A673 (cell line): Measurements from ENCODE around the gene TMEM171. TPM values are rescaled to one million over a fixed set of nuclear protein-coding genes. Genes with fewer than 3 reads are reported as not detected.
A peak's percentile ranks its signal among the peaks of the same experiment; 100 is the strongest.

Experiments
- BruUV-seq: library from RNA; stranded (reverse); fragments of 400-500 nt; replicated peaks from 2 replicates; lab custom pipeline; 2021; lab: Mats Ljungman, UMichigan
- CTCF ChIA-PET: fragments of 300-600 bp; sonication (Branson Sonifier 250); formaldehyde crosslinking; loops from one replicate; lab custom pipeline; 2022; ENCODE audit warnings: antibody characterized with exemption; lab: Charles Lee
- POLR2A ChIA-PET: fragments of 300-600 bp; sonication (Branson Sonifier 250); formaldehyde crosslinking; loops from one replicate; lab custom pipeline; 2022; ENCODE audit warnings: antibody characterized with exemption; ENCODE audit not compliant: low non-redundant PET; lab: Charles Lee
- DNase-seq: peaks from one replicate; pipeline ENCODE4 v3.0.0-alpha.2; 2015; ENCODE audit warnings: low spot score
- H3K27ac ChIP-seq: fragments of 200-600 bp; sonication (generic); 2 replicates; pipeline ENCODE4 v1.5.1; 2016; ENCODE audit warnings: mixed run types, low read depth, mild to moderate bottlenecking, mixed read lengths, antibody characterized with exemption, low read length; ENCODE audit not compliant: poor library complexity, severe bottlenecking
- H3K27me3 ChIP-seq: fragments of 200-600 bp; sonication (generic); replicated peaks from 2 replicates; pipeline ENCODE4 v1.6.1; 2017; ENCODE audit warnings: mixed run types, low read depth, mild to moderate bottlenecking, mixed read lengths, antibody characterized with exemption, low read length; ENCODE audit not compliant: insufficient read depth, poor library complexity
- H3K36me3 ChIP-seq: fragments of 200-600 bp; sonication (generic); 2 replicates; pipeline ENCODE4 v1.6.1; 2016; ENCODE audit warnings: mixed run types, mild to moderate bottlenecking, mixed read lengths, antibody characterized with exemption, low read length; ENCODE audit not compliant: insufficient read depth, poor library complexity, severe bottlenecking
- H3K4me1 ChIP-seq: fragments of 200-600 bp; sonication (generic); 2 replicates; pipeline ENCODE4 v1.6.1; 2017; ENCODE audit warnings: mixed run types, mild to moderate bottlenecking, mixed read lengths, antibody characterized with exemption, low read length; ENCODE audit not compliant: insufficient read depth, poor library complexity, severe bottlenecking
- H3K4me3 ChIP-seq: fragments of 200-600 bp; sonication (generic); 2 replicates; pipeline ENCODE4 v1.5.1; 2016; ENCODE audit warnings: low read depth, mixed run types, mild to moderate bottlenecking, mixed read lengths, low read length; ENCODE audit not compliant: poor library complexity, severe bottlenecking
- H3K9me3 ChIP-seq: fragments of 200-600 bp; sonication (generic); 2 replicates; pipeline ENCODE4 v1.6.1; 2016; ENCODE audit warnings: mixed run types, low read depth, mild to moderate bottlenecking, mixed read lengths, antibody characterized with exemption, low read length; ENCODE audit not compliant: poor library complexity, severe bottlenecking
- CTCF ChIP-seq: fragments of 300-800, 200-600 bp; sonication (generic); conservative IDR thresholded peaks from 2 replicates; pipeline ENCODE4 v1.5.1; 2017; ENCODE audit warnings: low read depth, mild to moderate bottlenecking, antibody characterized with exemption, low read length, moderate library complexity, mixed read lengths
- EZH2 ChIP-seq: fragments of 200-600 bp; sonication (generic); IDR thresholded peaks from 2 replicates; pipeline ENCODE4 v1.6.1; 2017; ENCODE audit warnings: borderline replicate concordance, low read depth, mild to moderate bottlenecking, mixed read lengths, antibody characterized with exemption, low read length; ENCODE audit not compliant: poor library complexity, severe bottlenecking
- intact Hi-C: fragments of 100-400 bp; cut with micrococcal nuclease; formaldehyde crosslinking; loops from one replicate; pipeline ENCODE4 v1.10.0; 2022; ENCODE audit not compliant: unreplicated experiment
- total RNA-seq: library from RNA; stranded (reverse); gene quantifications from 2 replicates; pipeline ENCODE4 v1.2.3, GENCODE V29; 2021

The TMEM171 gene
- total RNA-seq, 1 experiment from 2014 or later = 2.6 TPM

GRCh38 chr5:73121119-73121463, 716 bp downstream of the TMEM171 start:
- peaks cover 5% of the 10 kb centered on the region for H3K36me3 ChIP-seq
- H3K27me3 ChIP-seq = peaks cover 23% of the 10 kb centered on the region
- no peak overlapping the region for H3K27ac ChIP-seq
- H3K4me1 ChIP-seq = peaks cover 30% of the 10 kb centered on the region
- H3K9me3 ChIP-seq = no peaks in the 10 kb centered on the region
- POLR2A ChIA-PET = no interaction called here
- TSS peak; percentile 58 for BruUV-seq
- CTCF ChIA-PET = no interaction called here
- intact Hi-C loops = no loop called here
- peak overlapping the region; percentile 53 for H3K4me3 ChIP-seq
- DNase-seq = no peak
- TF ChIP-seq EZH2 (no peak), CTCF (no peak)

- CTCF ChIA-PET = interaction anchor here (0.8 to 1.4 kb wide), 2 partner anchors 78 to 92 kb away, joined by 3 to 4 read pairs; no protein-coding TSS in a partner anchor
- TF ChIP-seq EZH2 (no peak), CTCF (no peak)
- no TSS peak for BruUV-seq
- Histone ChIP-seq H3K36me3 (peaks cover 5% of the 10 kb centered on the region), H3K27ac (peak overlapping the region; percentile 78), H3K27me3 (peaks cover 16% of the 10 kb centered on the region), H3K4me1 (peaks cover 33% of the 10 kb centered on the region), H3K9me3 (no peaks in the 10 kb centered on the region), H3K4me3 (peak overlapping the region; percentile 21)
- POLR2A ChIA-PET = interaction anchor here (0.6 kb wide), 1 partner anchor 30 kb away, joined by 4 read pairs; no protein-coding TSS in a partner anchor
- intact Hi-C loops = no loop called here
- peak; percentile 99 for DNase-seq
Observed at GRCh38 chr5:73122875-73123810, 2.8 kb downstream of the TMEM171 start.

- no peak overlapping the region for H3K4me3 ChIP-seq
- no TSS peak for BruUV-seq
- no peak overlapping the region for H3K27ac ChIP-seq
- no peaks in the 10 kb centered on the region for H3K9me3 ChIP-seq
- H3K4me1 ChIP-seq = peaks cover 33% of the 10 kb centered on the region
- no peak for DNase-seq
- CTCF ChIA-PET = no interaction called here
- H3K36me3 ChIP-seq = peaks cover 5% of the 10 kb centered on the region
- no peak for TF ChIP-seq EZH2
- no peak for TF ChIP-seq CTCF
- POLR2A ChIA-PET = no interaction called here
- intact Hi-C loops = no loop called here
- H3K27me3 ChIP-seq = peaks cover 11% of the 10 kb centered on the region
Observed at GRCh38 chr5:73125289-73125688, 4.9 kb downstream of the TMEM171 start.
